ENCODE data around the gene SMPDL3B. TPM values are rescaled to one million over a fixed set of nuclear protein-coding genes. Genes with fewer than 3 reads are reported as not detected.
"Not testable (repeated sequence)": the region's sequence is repeated elsewhere in the genome, so short reads cannot be mapped to it uniquely, and the experiment has no call there.

SMPDL3B gene
- total RNA-seq, 6 experiments from 2014 or later = 0.14 to 1.1 (median 0.49) TPM; not detected in 2

DNA sequence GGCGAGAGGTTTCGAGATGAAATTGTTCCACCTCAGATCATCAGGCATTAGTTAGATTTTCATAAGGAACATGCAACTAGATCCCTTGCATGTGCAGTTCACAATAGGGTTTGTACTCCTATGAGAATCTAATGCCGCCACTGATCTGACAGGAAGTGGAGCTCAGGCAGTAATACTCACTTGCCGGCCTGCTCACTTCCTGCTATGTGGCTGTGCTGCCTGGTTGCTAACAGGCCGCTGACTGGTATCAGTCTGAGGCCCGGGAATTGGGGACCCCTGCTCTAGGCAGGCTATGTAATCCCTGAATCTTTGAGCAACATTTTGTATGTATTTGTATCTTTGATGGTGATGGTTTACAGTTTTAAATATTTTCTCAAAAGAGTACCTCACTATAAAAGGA lies 57.5 kb downstream of the SMPDL3B start:
- DNase-seq (no peak), ATAC-seq (peak; percentile 60 to 71 (median 68))
- TF ChIP-seq, protein P1, sequence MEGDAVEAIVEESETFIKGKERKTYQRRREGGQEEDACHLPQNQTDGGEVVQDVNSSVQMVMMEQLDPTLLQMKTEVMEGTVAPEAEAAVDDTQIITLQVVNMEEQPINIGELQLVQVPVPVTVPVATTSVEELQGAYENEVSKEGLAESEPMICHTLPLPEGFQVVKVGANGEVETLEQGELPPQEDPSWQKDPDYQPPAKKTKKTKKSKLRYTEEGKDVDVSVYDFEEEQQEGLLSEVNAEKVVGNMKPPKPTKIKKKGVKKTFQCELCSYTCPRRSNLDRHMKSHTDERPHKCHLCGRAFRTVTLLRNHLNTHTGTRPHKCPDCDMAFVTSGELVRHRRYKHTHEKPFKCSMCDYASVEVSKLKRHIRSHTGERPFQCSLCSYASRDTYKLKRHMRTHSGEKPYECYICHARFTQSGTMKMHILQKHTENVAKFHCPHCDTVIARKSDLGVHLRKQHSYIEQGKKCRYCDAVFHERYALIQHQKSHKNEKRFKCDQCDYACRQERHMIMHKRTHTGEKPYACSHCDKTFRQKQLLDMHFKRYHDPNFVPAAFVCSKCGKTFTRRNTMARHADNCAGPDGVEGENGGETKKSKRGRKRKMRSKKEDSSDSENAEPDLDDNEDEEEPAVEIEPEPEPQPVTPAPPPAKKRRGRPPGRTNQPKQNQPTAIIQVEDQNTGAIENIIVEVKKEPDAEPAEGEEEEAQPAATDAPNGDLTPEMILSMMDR (IDR thresholded peaks at IDR 0.05) = no peak
- TF ChIP-seq POLR2A (IDR thresholded peaks at IDR 0.05) = no peak
- H3K36me3 ChIP-seq = peaks cover 7 to 67% (median 20%) of the 10 kb centered on the region in 4 donors
- no peak overlapping the region for H3K27ac ChIP-seq
- 53% methylated on average over 5 of the region's 6 CpGs for WGBS (ENCODE audit: insufficient coverage, low coverage, low lambda C conversion rate, missing lambda C conversion rate)
- no peaks in the 10 kb centered on the region for H3K27me3 ChIP-seq
- no peaks in the 10 kb centered on the region for H3K9me3 ChIP-seq
- intact Hi-C loops (cut with DNase I) = no loop called here
- H3K4me3 ChIP-seq = no peak overlapping the region
- no peaks in the 10 kb centered on the region for H3K4me1 ChIP-seq

DNA sequence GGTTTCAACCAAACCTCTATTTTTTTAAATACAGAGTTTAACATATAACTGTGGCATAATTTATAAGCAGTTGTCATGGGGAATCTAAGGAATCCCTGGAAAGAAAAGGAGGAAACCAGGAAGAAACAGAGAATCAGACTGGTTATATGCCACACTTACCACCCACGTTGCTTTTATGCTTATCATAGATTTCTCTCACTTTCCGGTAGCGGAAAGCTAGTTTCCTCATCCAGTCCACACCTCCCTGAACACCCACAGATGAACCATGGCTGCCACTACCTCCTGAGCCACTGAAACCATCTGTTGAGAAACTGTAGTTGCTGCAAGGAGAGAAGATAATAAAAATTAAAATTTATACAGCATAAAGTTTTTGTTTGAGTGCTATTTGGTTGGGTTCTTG lies 58.4 kb downstream of the SMPDL3B start:
- no peaks in the 10 kb centered on the region for H3K9me3 ChIP-seq
- H3K27ac ChIP-seq = peak overlapping the region in 1 of 3 donors; percentile 31
- no peaks in the 10 kb centered on the region for H3K4me1 ChIP-seq
- H3K36me3 ChIP-seq = peaks cover 9 to 71% (median 23%) of the 10 kb centered on the region in 4 donors
- DNase-seq (no peak), ATAC-seq (peak in 3 of 4 donors; percentile 31 to 48 (median 35))
- TF ChIP-seq POLR2A (IDR thresholded peaks at IDR 0.05) = no peak
- TF ChIP-seq, protein P1 (IDR thresholded peaks at IDR 0.05) = no peak
- intact Hi-C loops (cut with DNase I) = no loop called here
- WGBS (ENCODE audit: insufficient coverage, low coverage, low lambda C conversion rate, missing lambda C conversion rate) = 61% methylated on average over 3 of the region's 3 CpGs
- no peaks in the 10 kb centered on the region for H3K27me3 ChIP-seq
- H3K4me3 ChIP-seq = no peak overlapping the region

DNA sequence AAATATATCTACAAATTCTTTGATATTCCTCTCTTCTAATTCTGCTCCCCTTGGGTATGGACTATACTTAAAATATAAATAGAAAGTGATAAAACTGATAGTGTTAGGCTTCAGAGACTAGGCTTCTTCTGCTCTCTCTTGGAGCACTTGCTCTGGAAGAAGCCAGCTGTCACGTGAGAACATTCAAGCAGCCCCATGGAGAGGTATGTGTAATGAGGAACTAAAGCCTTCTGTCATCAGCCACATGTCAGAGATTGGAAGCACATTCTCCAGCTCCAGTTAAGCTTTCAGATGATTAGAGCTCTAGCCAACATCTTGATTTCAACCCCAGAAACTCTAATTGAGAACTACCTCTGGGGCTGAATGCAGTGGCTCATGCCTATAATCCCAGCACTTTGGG lies 59.3 kb downstream of the SMPDL3B start:
- no peak for TF ChIP-seq POLR2A (IDR thresholded peaks at IDR 0.05)
- TF ChIP-seq, protein P1 (IDR thresholded peaks at IDR 0.05) = no peak
- Histone ChIP-seq H3K27ac (no peak overlapping the region), H3K9me3 (no peaks in the 10 kb centered on the region), H3K4me1 (no peaks in the 10 kb centered on the region), H3K4me3 (no peak overlapping the region), H3K27me3 (no peaks in the 10 kb centered on the region), H3K36me3 (peaks cover 6 to 71% (median 21%) of the 10 kb centered on the region in 4 donors)
- 53% methylated on average over 1 of the region's 1 CpG for WGBS (ENCODE audit: insufficient coverage, low coverage, low lambda C conversion rate, missing lambda C conversion rate)
- DNase-seq (no peak), ATAC-seq (peak; percentile 28 to 56 (median 39))
- intact Hi-C loops (cut with DNase I) = no loop called here

DNA sequence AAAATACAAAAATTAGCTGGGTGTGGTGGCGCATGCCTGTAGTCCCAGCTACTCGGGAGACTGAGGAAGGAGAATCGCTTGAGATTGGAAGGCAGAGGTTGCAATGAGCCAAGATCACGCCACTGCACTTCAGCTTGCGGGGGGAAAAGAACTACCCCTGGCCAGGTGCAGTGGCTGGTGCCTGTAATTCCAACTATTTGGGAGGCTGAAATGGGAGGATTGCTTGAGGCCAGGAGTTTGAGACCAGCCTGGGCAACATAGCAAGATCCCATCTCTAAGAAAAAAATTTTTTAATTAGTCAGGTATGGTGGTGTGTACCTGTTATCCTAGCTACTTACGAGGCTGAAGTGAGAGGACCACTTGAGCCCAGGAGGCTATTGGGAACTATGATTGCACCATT lies 59.7 kb downstream of the SMPDL3B start:
- H3K27ac ChIP-seq; H3K4me3 ChIP-seq; H3K9me3 ChIP-seq; ATAC-seq; H3K4me1 ChIP-seq; intact Hi-C loops (cut with DNase I); H3K27me3 ChIP-seq; DNase-seq: not testable (repeated sequence)
- WGBS (ENCODE audit: insufficient coverage, low coverage, low lambda C conversion rate, missing lambda C conversion rate) = 94% methylated on average over 5 of the region's 6 CpGs
- H3K36me3 ChIP-seq = peaks cover 6 to 71% (median 21%) of the 10 kb centered on the region in 4 donors

DNA sequence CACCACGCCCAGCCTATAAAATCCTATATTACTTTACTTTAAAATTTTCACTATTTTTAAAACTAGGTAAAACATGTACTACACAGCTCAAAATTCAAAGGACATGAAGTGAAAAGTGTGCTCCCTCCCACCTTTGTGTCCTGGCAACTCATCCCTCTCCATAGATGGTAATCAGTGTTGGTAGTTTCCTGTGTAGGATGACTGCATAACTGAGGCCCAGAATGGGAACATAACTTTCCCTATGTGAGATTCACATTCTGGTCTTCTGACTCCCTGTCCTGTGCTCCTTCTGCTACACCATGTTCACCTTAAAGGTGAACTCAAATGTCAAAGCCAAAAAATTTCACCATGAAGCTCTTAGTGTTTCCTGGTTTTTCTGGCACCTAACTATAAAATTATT lies 64.3 kb downstream of the SMPDL3B start:
- Histone ChIP-seq H3K9me3 (no peaks in the 10 kb centered on the region), H3K36me3 (peaks cover 9 to 57% (median 26%) of the 10 kb centered on the region in 4 donors), H3K27me3 (no peaks in the 10 kb centered on the region), H3K4me1 (no peaks in the 10 kb centered on the region), H3K27ac (no peak overlapping the region), H3K4me3 (no peak overlapping the region)
- intact Hi-C loops (cut with DNase I) = no loop called here
- ATAC-seq = no peak
- WGBS (ENCODE audit: insufficient coverage, low coverage, low lambda C conversion rate, missing lambda C conversion rate) = 100% methylated on average over 1 of the region's 1 CpG
- TF ChIP-seq, protein P1 (IDR thresholded peaks at IDR 0.05) = no peak
- TF ChIP-seq POLR2A (IDR thresholded peaks at IDR 0.05) = no peak
- no peak for DNase-seq

All from right lobe of liver (tissue), 6 donors.